ENCODE measurements around the gene VHLL. TPM values are rescaled to one million over a fixed set of nuclear protein-coding genes. Genes with fewer than 3 reads are reported as not detected.

The VHLL gene
- total and polyA plus RNA-seq, 8 donors: 0.19 TPM; not detected in 7

GRCh38 chr1:156285437-156285836, 13.7 kb downstream of the VHLL start:
- ATAC-seq (no peak), FAIRE-seq (no peak), DNase-seq (peak in 1 of 6 donors; percentile 66)
- Histone ChIP-seq H3K4me1 (peaks cover 6 to 16% (median 8%) of the 10 kb centered on the region in 3 donors), H3K9me3 (no peaks in the 10 kb centered on the region), H3K27me3 (no peaks in the 10 kb centered on the region), H3K36me3 (no peaks in the 10 kb centered on the region), H3K4me3 (no peak overlapping the region), H3K27ac (no peak overlapping the region)
- 86 to 93% methylated on average over 21 of the region's 21 CpGs for WGBS, 2 donors
- no peak for TF ChIP-seq CTCF (IDR thresholded peaks at IDR 0.05)
- intact Hi-C loops (cut with DNase I): no loop called here

- DNase-seq: no peak
- no peak overlapping the region for H3K27ac ChIP-seq
- TF ChIP-seq CTCF (IDR thresholded peaks at IDR 0.05): no peak
- FAIRE-seq: no peak
- intact Hi-C loops (cut with DNase I): no loop called here
- no peak overlapping the region for H3K4me3 ChIP-seq
- H3K36me3 ChIP-seq: no peaks in the 10 kb centered on the region
- WGBS, 2 donors: 75 to 76% methylated on average over 4 of the region's 4 CpGs
- H3K9me3 ChIP-seq: no peaks in the 10 kb centered on the region
- no peak for ATAC-seq
- peaks cover 6 to 16% (median 8%) of the 10 kb centered on the region in 3 donors for H3K4me1 ChIP-seq
- no peaks in the 10 kb centered on the region for H3K27me3 ChIP-seq
These were observed 14.3 kb downstream of the VHLL start for GRCh38 chr1:156284757-156285156.

- FAIRE-seq: no peak
- intact Hi-C loops (cut with DNase I): no loop called here
- no peak for ATAC-seq
These were observed 15.0 kb downstream of the VHLL start, which contains the start of gene TMEM79 for GRCh38 chr1:156284112-156284511. Gene TMEM79, plus strand, starts transcription at chr1:156284325. Its CDS starts 902 bp downstream, at chr1:156285227.

GRCh38 chr1:156283521-156283920, 15.6 kb downstream of the VHLL start:
- H3K9me3 ChIP-seq: no peaks in the 10 kb centered on the region
- H3K4me3 ChIP-seq: peak overlapping the region; percentile 69 to 95 (median 90)
- intact Hi-C loops (cut with DNase I): no loop called here
- TF ChIP-seq CTCF (IDR thresholded peaks at IDR 0.05): no peak
- DNase-seq (no peak), FAIRE-seq (no peak), ATAC-seq (no peak)
- peaks cover 0 to 4% (median 0%) of the 10 kb centered on the region in 3 donors for H3K36me3 ChIP-seq
- no peaks in the 10 kb centered on the region for H3K27me3 ChIP-seq
- WGBS, 2 donors: 73 to 81% methylated on average over 1 of the region's 1 CpG
- peak overlapping the region in 2 of 4 donors; percentile 62 to 80 for H3K27ac ChIP-seq
- H3K4me1 ChIP-seq: peaks cover 6 to 16% (median 8%) of the 10 kb centered on the region in 3 donors

More at GRCh38 chr1:156284112-156284511, 15.0 kb downstream of the VHLL start, which contains the start of gene TMEM79:
- no peak for TF ChIP-seq CTCF (IDR thresholded peaks at IDR 0.05)
- Histone ChIP-seq H3K36me3 (no peaks in the 10 kb centered on the region), H3K4me1 (peaks cover 6 to 16% (median 8%) of the 10 kb centered on the region in 3 donors), H3K9me3 (no peaks in the 10 kb centered on the region), H3K27ac (peak within 1 kb of the TSS in 3 of 4 donors; percentile 62 to 86 (median 80)), H3K4me3 (peak within 1 kb of the TSS; percentile 69 to 95 (median 90)), H3K27me3 (no peaks in the 10 kb centered on the region)
- WGBS, 2 donors: 68 to 75% methylated on average over 7 of the region's 7 CpGs
- DNase-seq: no peak

- TF ChIP-seq CTCF (IDR thresholded peaks at IDR 0.05): no peak
- Histone ChIP-seq H3K9me3 (no peaks in the 10 kb centered on the region), H3K36me3 (peaks cover 0 to 6% (median 0%) of the 10 kb centered on the region in 3 donors), H3K27ac (peak within 1 kb of the TSS; percentile 25 to 86 (median 71)), H3K4me3 (peak within 1 kb of the TSS; percentile 69 to 95 (median 90)), H3K27me3 (no peaks in the 10 kb centered on the region), H3K4me1 (peaks cover 6 to 16% (median 8%) of the 10 kb centered on the region in 3 donors)
- ATAC-seq (peak; percentile 94 to 98 (median 96)), DNase-seq (peak; percentile 94 to 98 (median 98)), FAIRE-seq (peak; percentile 56)
- 0 to 1% methylated on average over 50 of the region's 50 CpGs for WGBS, 2 donors
- intact Hi-C loops (cut with DNase I): no loop called here
These were observed 16.5 kb downstream of the VHLL start, which contains the start of gene SMG5 for GRCh38 chr1:156282479-156283222. Gene SMG5, minus strand, starts transcription at chr1:156282825. Its CDS starts 145 bp downstream, at chr1:156282680.

Measured in pancreas (tissue), 10 donors.